Transverse colon (tissue), 4 donors: ENCODE results near the gene ADAM12. TPM values are rescaled to one million over a fixed set of nuclear protein-coding genes. Genes with fewer than 3 reads are reported as not detected.

ENCODE experiments used
- DNase-seq: peaks from one replicate; pipeline ENCODE4 v3.0.0-alpha.2; 2019
- H3K27ac ChIP-seq, 4 donors: fragments of 200-600 bp; sonication (generic); 2 replicates each; pipeline ENCODE4 v1.5.1; 2016 to 2018; ENCODE audit warnings: inconsistent platforms in 4 of 4
- H3K27me3 ChIP-seq: fragments of 200-600 bp; sonication (generic); 2 replicates; pipeline ENCODE4 v1.5.1; 2017; ENCODE audit warnings: inconsistent platforms
- H3K36me3 ChIP-seq, 4 donors: fragments of 200-600 bp; sonication (generic); 2 replicates each; pipeline ENCODE4 v1.5.1; 2017 to 2019; ENCODE audit warnings: inconsistent platforms in 4 of 4
- H3K4me1 ChIP-seq, 4 donors: fragments of 200-600 bp; sonication (generic); 2 replicates each; pipeline ENCODE4 v1.5.1; 2017 to 2020; ENCODE audit warnings: inconsistent platforms in 4 of 4
- H3K4me3 ChIP-seq, 4 donors: fragments of 200-600 bp; sonication (generic); 1 replicate in 1 of 4; 2 replicates in 3 of 4; pipeline versions ENCODE4 v1.5.1 to v1.6.1; 2017 to 2019; ENCODE audit warnings: inconsistent platforms in 4 of 4
- H3K9me3 ChIP-seq, 2 donors: fragments of 200-600 bp; sonication (generic); 2 replicates each; pipeline ENCODE4 v1.5.1; 2017 to 2019; ENCODE audit warnings: inconsistent platforms in 2 of 2
- CTCF ChIP-seq, 5 experiments: fragments of 200-600 bp in 3 of 5; fragments of 450-650 bp in 2 of 5; sonication (generic) in 3 of 5; IDR thresholded peaks; 1 replicate in 2 of 5; 2 replicates in 3 of 5; pipeline ENCODE4 v1.5.1; 2016 to 2017; ENCODE audit warnings: antibody characterized with exemption in 5 of 5, inconsistent platforms in 3 of 5, mild to moderate bottlenecking in 2 of 5, moderate library complexity in 1 of 5
- EP300 ChIP-seq: sonication (generic); formaldehyde crosslinking; IDR thresholded peaks from one replicate; pipeline ENCODE4 v1.6.1; 2017; ENCODE audit warnings: antibody characterized with exemption, low read depth
- POLR2A ChIP-seq: fragments of 450-650 bp; IDR thresholded peaks from one replicate; pipeline ENCODE4 v1.6.1; 2016; ENCODE audit warnings: antibody characterized with exemption, mild to moderate bottlenecking, moderate library complexity
- POLR2AphosphoS5 ChIP-seq, 3 donors: sonication (generic); formaldehyde crosslinking; IDR thresholded peaks; one replicate each; pipeline ENCODE4 v1.6.1; 2016; ENCODE audit warnings: antibody characterized with exemption in 3 of 3
- WGBS, 2 donors: methylation state at CpG; one replicate each; pipeline ENCODE4 v1.1.5; 2018; ENCODE audit warnings: low coverage in 1 of 2; 5-methylcytosine and 5-hydroxymethylcytosine counted together
- in situ Hi-C, 4 donors: fragments of 200-750 bp; cut with MboI; loops; one replicate each; pipeline versions ENCODE4 v1.15.0 to v1.15.1; 2017; ENCODE audit warnings: low sequenced_read_pairs in 3 of 4, low pct_ligation_motif_present in 1 of 4, low pct_unique_long_range_greater_than_20kb in 1 of 4
- intact Hi-C: fragments of 100-400 bp; cut with DNase I; formaldehyde crosslinking; loops from one replicate; pipeline ENCODE4 v1.15.1; 2023; ENCODE audit warnings: low total_unique reads
- total RNA-seq, 4 donors: library from RNA; depleted of rRNA; stranded (reverse); fragments of >200 nt; gene quantifications; one replicate each; pipeline ENCODE4 v1.1.0, GENCODE V29; 2016

The ADAM12 gene
- total RNA-seq, 4 donors from 2014 or later = 0.14 to 2.2 (median 1.1) TPM; not detected in 1

- TF ChIP-seq POLR2AphosphoS5 (IDR thresholded peaks at IDR 0.05) = no peak
- no peak for TF ChIP-seq EP300
- no peak for TF ChIP-seq CTCF (IDR thresholded peaks at IDR 0.05)
- no peak overlapping the region for H3K27ac ChIP-seq
- 77 to 81% methylated on average over 5 to 8 of the region's 8 CpGs for WGBS, 2 donors
- in situ Hi-C loops = no loop called here
- no peaks in the 10 kb centered on the region for H3K36me3 ChIP-seq
- no peak for DNase-seq
- no peak overlapping the region for H3K4me3 ChIP-seq
- no peaks in the 10 kb centered on the region for H3K9me3 ChIP-seq
- intact Hi-C loops = no loop called here
- H3K4me1 ChIP-seq = no peaks in the 10 kb centered on the region
- H3K27me3 ChIP-seq = no peaks in the 10 kb centered on the region
These were observed 383.5 kb downstream of the ADAM12 start for GRCh38 chr10:126004752-126005151.

- no peaks in the 10 kb centered on the region for H3K36me3 ChIP-seq
- no peaks in the 10 kb centered on the region for H3K4me1 ChIP-seq
- H3K27ac ChIP-seq = no peak overlapping the region
- H3K4me3 ChIP-seq = no peak overlapping the region
- intact Hi-C loops (no loop called here), in situ Hi-C loops (no loop called here)
- no peaks in the 10 kb centered on the region for H3K27me3 ChIP-seq
- no peaks in the 10 kb centered on the region for H3K9me3 ChIP-seq
- TF ChIP-seq CTCF (IDR thresholded peaks at IDR 0.05) = no peak
- no peak for TF ChIP-seq POLR2AphosphoS5 (IDR thresholded peaks at IDR 0.05)
- TF ChIP-seq EP300 = no peak
- TF ChIP-seq POLR2A = no peak
- DNase-seq = no peak
- WGBS, 2 donors = 58% methylated on average over 2 of the region's 2 CpGs; no CpG with 5 or more reads in 1 of the 2 donors
These were observed 386.7 kb downstream of the ADAM12 start for GRCh38 chr10:126001576-126001975.

- Histone ChIP-seq H3K36me3 (no peaks in the 10 kb centered on the region), H3K4me3 (no peak overlapping the region), H3K9me3 (no peaks in the 10 kb centered on the region), H3K27me3 (no peaks in the 10 kb centered on the region), H3K27ac (no peak overlapping the region), H3K4me1 (no peaks in the 10 kb centered on the region)
- no peak for DNase-seq
- in situ Hi-C loops = loop anchor here in 3 of 4 donors (25.0 kb wide), 2 partner anchors 388 to 763 kb away; partner anchors contain the start of gene ADAM12 (in 3 of the 3)
- WGBS, 2 donors = 75 to 81% methylated on average over 3 of the region's 3 CpGs
- TF ChIP-seq EP300 = no peak
- no peak for TF ChIP-seq POLR2AphosphoS5 (IDR thresholded peaks at IDR 0.05)
- intact Hi-C loops = no loop called here
These were observed 388.6 kb downstream of the ADAM12 start for GRCh38 chr10:125999694-126000093.

GRCh38 chr10:125997586-125997985, 390.7 kb downstream of the ADAM12 start:
- no peak for DNase-seq
- TF ChIP-seq CTCF (IDR thresholded peaks at IDR 0.05) (no peak), POLR2A (no peak), POLR2AphosphoS5 (IDR thresholded peaks at IDR 0.05) (no peak), EP300 (no peak)
- no peaks in the 10 kb centered on the region for H3K36me3 ChIP-seq
- no peak overlapping the region for H3K27ac ChIP-seq
- no peak overlapping the region for H3K4me3 ChIP-seq
- H3K9me3 ChIP-seq = no peaks in the 10 kb centered on the region
- no peaks in the 10 kb centered on the region for H3K4me1 ChIP-seq
- intact Hi-C loops (no loop called here), in situ Hi-C loops (loop anchor here in 3 of 4 donors (25.0 kb wide), 2 partner anchors 390 to 765 kb away; partner anchors contain the start of gene ADAM12 (in 3 of the 3))
- WGBS, 2 donors = 75 to 90% methylated on average over 2 to 12 of the region's 12 CpGs
- H3K27me3 ChIP-seq = no peaks in the 10 kb centered on the region
